DMS53 (cell line): ENCODE measurements around the gene LZTR1.
"Not testable (repeated sequence)": the region's sequence is repeated elsewhere in the genome, so short reads cannot be mapped to it uniquely, and the experiment has no call there.

Experiments
- DNase-seq: peaks from one replicate; lab custom pipeline; 2025; lab: John Stamatoyannopoulos, UW

LZTR1 gene

DNA sequence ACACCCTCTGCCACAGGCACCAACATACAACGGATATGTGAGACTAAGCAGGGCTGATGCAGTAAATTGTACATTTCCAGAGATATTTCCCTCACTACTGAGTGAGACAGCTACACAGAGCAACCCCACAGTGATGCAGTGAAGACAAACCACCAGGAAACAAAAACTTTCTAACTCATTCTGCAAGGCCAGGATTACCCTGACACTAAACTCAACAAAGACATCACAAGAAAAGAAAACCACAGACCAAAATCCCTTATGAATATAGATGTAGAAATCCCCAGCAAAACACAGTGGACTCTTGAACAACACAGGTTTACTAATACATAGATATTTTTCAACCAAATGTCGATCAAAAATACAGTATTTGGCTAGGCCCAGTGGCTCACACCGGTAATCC, 51.8 kb downstream of the LZTR1 start:
- DNase-seq: no peak

DNA sequence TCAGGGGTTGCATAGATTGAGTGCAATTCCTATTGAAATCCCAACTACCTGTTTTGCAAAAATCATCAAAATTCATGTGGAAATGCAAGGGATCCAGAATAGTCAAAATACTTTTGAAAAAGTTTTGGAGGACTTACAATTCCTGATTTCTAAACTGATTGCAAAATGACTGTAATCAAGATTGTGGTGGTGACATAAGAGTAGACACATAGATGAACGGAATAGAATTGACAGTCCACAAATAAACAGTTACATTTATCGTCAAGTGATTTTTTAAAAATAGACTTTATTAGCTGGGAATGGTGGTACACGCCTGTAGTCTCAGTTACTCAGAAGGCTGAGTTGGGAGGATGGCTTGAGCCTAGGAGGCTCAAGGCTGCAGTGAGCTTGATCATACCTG, 52.9 kb downstream of the LZTR1 start:
- no peak for DNase-seq

DNA sequence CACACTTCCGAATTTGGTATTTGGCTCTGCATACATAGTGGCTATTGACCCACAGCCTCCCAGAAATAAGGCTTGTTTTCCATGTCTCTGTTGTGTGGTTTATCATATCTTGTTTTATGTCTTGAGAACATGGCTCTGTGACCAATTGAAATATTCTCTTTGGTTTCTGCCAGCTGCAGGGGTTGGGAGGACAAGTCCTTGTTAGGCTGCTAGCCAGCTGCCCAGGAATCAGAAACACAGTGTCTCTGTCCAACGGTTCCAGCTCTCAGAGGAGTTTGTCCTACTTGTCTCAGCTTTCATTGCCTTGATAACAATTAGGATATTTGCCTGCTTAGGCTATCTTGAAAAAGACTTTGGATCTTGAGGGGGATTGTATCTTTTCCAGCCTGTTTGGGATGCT, 56.3 kb downstream of the LZTR1 start:
- no peak for DNase-seq

DNA sequence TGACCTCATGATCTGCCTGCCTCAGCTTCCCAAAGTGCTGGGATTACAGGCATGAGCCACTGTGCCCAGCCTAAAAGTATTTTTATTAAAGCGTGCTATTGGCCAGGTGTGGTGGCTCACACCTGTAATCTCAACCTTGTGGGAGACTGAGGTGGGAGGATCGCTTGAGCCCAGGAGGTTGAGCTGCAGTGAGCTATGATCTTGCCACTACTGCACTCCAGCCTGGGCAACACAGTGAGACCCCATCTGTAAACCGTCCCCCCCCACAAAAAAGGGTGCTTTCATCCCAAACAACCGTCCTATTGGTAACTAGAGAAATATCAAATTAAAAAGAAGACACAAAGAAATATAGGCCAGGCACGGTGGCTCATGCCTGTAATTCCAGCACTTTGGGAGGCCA, 57.1 kb downstream of the LZTR1 start:
- not testable (repeated sequence) for DNase-seq

DNA sequence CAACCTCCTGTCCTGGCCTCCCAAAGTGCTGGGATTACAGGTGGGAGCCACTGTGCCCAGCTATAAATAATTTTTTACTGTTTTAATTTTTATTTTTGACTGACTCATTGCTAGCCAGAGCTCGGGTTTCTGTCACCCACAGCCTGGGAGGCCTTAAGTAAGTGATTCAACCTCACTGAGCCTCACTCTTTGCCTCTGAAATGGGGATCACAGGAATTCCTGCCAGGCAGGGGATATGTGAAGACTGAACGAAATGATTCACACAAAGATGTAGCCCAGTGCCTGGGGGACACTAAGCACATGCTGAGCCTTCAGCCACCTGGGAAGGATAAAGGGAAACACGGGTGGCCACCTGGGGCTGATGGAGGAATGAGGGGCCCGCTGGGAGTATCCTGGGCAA, 59.8 kb downstream of the LZTR1 start:
- no peak for DNase-seq

DNA sequence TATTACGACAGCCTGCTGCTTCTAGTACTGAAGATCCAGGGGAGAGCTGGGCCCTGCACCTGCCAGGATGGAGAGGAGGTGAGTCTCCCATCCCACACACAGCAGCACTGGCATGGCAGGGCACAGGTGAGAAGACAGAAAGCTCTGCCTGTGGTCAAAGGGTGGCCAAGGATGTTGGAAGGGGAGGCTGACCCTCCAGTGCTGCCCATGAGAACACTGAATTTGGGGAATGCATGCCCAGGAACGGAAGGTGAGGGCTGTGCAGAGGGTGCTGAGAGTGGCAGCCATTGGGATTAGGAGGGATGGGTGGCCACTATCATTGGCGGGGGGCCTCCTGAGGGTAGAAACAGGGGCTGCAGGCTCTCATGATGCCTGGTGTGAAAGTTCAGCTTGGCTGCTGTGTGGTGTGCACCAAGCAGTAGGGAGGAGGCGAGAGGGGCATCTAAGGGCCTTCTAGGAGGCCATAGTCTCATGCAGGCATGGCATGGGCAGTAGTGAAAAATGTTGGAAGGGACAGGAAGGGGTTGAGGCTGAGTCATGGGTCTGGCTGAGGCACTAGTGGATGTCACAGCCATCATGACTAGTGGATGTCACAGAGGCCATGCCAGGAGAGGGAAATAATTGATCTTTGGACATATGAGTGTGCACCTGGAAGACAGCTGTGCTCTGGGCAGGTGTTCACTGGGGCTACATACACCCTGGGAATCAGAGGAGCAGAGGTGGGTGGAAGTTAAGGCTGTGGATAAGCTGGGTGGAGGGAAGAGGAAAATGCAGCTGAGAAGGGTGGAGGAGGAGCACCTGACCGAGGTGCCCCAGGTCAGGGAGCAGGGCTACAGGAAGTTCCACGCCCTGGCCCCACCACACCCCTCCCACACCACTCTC, 61.1 kb downstream of the LZTR1 start:
- DNase-seq: peak; percentile 78

DNA sequence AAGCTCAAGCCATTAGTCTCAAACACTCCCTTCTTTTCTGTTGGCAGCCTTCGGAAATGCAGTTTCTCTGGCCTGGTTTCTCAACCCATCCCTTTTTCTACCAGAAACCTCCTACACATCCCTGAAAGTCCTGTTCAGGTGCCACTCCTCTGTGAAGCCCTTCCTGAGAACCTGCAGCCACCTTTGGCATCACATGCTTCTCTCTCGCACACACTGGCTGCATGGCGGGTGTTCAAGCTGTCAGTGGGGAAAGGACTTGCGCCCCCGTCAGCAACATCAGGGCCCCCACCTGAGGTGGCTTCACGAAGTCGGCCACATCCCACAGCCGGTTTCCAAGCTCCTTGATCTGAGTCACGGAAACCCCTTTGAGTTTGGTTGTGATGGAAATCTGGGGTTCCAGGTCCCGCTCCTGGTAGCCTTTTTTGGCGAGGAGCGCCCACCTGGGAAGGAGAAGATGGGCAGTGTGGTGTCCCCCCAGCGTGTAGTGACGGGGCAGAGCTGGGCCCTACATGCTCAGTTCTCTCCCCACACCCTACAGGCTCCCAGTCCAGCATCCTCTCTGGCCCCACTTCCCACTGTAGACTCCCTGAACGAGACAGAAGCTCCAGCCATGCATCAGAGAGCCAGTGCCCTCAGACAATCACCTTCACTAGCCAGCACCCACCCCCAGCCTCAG, 61.9 kb downstream of the LZTR1 start:
- peak; percentile 20 for DNase-seq

DNA sequence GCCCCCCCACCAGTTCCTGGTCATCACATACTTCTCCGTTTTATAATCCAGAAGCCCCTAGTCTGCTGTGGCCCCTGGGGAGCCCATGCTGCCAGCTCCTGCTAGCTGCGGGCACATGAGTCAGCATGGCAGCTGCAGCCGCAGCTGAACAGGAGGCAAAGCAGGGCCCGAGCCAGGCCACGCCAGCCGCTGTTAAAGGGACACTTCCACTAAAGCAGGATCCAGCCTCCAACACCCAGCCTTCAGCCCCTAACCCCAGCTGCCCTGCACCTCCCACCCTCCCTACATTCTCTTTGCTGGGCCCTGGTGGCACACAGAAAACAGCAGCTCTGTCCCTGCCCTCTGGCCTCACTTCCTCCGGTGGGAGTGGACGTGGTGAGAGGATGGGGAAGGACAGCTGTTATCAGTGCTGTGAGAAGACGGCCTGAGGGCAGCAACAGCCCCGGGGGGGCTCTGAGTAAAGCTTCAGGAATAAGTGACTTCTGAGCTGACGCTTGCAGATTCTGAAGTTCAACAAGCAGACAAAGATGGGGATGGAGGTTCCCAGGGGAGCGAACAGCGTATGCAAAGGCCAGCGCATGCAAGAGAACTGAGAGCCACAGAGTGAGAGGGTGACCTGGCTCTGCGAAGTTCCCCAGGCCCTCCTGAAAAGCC, 63.0 kb downstream of the LZTR1 start:
- DNase-seq: peak; percentile 60

DNA sequence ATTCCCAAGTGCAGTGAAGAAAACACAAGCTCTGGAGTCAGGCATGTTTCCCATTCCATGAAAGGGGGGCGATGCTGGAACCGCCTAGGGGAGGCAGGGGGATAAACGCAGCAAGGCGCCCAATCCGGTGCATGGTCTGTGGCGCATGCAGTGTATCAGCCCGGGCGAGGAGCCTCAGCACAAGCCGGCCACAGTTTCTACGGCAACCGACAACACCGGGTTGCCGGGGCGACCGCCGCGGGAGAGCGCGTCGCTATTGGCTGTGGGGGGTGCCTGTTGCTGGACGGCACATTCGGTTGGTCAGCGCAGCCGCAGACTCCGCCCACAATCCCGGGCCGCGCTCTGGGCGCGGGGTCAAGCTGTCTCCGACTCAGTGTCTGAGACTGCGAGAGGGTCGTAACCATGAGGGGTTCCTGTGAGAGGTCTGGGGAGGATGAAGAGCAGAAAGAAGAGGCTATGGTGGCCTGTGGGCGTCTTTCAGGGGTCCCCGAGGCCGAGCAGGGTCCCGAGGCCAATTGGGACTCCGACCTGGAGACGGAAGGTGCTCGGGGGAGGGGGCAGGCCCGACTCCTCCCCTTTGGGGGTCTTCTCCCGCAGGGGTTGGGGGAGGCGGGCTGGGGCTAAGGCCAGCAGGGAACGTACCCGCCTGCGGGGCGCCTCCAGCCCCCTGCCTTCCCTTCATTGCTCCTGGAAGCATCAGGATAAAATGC, 63.6 kb downstream of the LZTR1 start, which contains the start of gene LRRC74B:
TSS of gene LRRC74B (plus strand) at position 362 of the 710 bp plus-strand sequence. CDS start at position 403, 41 bp downstream.
- DNase-seq: peak; percentile 91

DNA sequence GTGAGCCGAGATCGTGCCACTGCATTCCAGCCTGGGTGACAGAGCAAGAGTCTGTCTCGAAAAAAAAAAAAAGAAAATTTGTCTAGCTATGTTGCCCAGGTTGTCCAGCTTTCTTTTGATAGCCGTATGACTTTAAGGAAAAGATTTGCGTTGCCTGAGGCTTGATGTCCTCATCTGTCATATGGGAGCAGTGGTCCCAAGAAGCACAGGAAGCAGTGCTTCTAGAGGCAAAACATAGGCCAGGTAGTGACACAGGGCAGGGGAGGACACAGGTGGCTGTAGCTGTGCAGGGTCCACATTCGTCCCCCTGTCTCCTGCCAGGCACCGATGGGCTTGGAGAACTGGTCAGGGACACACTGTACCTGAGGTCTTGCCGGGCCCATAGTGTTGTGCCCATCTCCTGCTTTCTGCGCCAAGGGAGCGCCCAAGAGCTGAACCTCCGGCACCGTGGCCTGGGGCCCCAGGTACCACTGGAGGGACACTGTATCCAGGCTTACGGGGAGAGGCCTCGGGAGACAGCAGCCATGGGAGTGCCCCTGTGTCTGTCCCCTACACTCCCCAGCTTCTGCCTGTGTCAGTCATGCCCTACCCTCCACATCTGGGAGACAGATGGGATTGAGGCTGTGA, 65.1 kb downstream of the LZTR1 start:
- peak; percentile 28 for DNase-seq

DNA sequence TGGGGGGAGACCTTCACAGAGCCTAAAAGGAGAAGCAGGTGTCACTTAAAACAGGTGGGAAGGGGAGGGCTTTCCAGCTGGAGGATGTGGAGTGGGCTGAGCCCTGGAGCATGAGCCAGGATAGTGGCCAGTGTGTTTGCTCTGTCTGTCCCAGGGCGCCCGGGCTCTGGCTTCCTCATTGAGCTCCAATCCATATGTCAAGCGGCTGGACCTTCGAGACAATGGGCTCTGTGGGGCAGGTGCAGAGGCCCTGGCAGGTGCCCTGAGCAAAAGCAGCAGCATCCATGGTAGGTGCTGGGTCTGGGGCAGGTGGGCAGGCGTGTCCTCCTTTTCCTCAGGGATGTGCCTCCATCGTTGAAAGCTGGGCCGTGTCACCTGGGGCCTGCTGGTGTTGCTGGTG, 65.6 kb downstream of the LZTR1 start:
- peak; percentile 86 for DNase-seq

DNA sequence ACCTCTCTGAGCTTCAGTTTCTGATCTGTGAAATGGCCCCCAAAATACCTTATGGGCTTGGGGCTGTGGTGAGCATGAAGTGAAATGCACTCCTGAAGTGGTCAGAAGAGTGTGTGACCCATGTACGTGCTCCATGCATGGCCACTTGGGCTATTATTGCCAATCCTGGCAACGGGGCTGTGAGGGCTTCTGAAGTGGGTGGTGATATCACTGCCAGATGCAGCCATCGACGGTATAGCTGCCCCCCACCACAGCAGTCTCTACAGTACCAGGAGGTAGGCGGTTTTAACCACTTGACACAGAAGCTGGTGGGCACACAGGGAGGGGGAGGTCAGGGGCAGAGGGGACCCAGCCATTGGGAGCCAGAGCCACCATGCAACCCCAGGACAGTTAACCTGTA, 66.4 kb downstream of the LZTR1 start:
- DNase-seq: peak; percentile 2
